H54 (cell line): ENCODE measurements around the gene SSNA1.

Experiments used
- DNase-seq: peaks from one replicate; pipeline ENCODE4 v3.0.0; 2011; ENCODE audit warnings: low spot score, mixed read lengths; ENCODE audit not compliant: insufficient read length
- FAIRE-seq: peaks from 3 replicates; lab custom pipeline; 2011; peaks lifted over from hg19 to GRCh38; lab: Jason Lieb, UNC
- POLR2A ChIP-seq: IDR thresholded peaks from 2 replicates; pipeline ENCODE4 v1.6.1; 2011; ENCODE audit warnings: low read depth, mild to moderate bottlenecking, low read length

Gene SSNA1

DNA sequence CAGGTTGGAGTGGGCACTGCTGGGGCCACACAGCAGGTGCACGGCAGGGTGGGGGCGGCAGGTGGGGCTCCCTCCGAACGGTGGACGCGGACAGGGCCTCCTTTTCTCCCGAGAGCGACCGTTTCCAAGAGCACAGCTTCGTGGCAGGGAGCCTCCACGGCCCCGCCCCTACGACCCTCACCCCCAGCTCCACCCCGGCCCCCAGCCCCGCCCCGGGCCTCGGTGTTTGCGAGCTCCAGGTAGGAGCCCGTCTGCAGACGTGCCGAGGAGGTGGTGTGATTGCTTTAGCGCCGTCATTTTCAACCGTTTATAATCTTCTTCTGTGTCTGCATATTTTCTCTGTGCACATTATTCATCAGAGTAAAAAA is 40.7 kb upstream of the SSNA1 start:
- no peak for FAIRE-seq
- no peak for DNase-seq
- no peak for TF ChIP-seq POLR2A

GRCh38 chr9:137148242-137148641 is 40.2 kb upstream of the SSNA1 start:
- DNase-seq: no peak
- no peak for FAIRE-seq
- TF ChIP-seq POLR2A: no peak

- DNase-seq: no peak
- TF ChIP-seq POLR2A: no peak
- FAIRE-seq: no peak
These were observed 39.8 kb upstream of the SSNA1 start for GRCh38 chr9:137148661-137149060.

DNA sequence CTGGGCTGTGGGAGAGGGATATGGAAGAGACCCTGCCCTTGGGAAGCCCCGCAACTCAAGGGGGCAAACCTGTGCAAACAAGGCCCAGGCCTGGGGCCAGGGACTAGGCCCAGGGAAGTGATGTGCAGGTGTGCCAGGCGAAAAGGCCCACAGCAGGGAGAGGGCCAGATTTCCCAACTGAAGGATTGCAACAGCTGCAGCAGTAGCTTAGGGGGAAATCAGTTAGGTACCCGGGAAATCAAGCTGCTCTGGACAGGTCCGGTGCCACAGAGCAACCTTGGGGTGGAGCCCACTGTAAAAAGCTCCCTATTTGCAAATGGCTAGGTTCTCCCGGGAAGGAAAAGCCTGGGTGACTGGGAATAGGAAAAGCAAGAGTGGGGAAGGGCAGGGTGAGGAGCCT is 39.1 kb upstream of the SSNA1 start:
- no peak for TF ChIP-seq POLR2A
- DNase-seq: no peak
- no peak for FAIRE-seq

DNA sequence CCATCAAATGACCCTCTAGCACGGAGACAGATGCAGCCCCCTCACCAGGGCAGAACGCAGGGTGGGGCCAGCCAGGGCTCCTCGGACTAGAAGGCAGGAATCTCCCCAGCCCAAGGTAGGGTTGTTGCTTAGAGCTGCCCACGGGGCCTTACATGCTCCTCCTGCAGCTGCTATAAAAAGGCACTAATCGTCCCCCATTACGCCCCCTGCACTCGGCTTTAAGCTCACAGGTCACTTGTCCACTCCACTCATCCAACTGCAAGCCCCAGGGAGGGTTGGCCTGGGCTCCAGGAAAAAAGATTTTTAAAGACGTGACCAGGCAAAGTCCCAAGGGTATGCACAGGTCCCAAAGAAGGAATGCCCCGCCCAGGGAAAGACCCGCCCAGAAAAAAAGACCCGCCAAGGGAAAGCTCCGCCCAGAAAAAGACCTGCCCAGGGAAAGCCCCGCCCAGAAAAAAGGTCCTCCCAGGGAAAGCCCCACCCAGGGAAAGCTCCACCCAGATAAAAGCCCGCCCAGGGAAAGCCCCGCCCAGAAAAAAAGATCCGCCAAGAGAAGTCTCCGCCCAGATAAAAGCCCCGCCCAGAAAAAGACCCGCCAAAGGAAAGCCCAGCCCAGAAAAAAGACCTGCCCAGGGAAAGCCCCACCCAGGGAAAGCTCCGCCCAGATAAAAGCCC is 38.4 kb upstream of the SSNA1 start:
- DNase-seq: peak; percentile 96
- no peak for TF ChIP-seq POLR2A
- no peak for FAIRE-seq

DNA sequence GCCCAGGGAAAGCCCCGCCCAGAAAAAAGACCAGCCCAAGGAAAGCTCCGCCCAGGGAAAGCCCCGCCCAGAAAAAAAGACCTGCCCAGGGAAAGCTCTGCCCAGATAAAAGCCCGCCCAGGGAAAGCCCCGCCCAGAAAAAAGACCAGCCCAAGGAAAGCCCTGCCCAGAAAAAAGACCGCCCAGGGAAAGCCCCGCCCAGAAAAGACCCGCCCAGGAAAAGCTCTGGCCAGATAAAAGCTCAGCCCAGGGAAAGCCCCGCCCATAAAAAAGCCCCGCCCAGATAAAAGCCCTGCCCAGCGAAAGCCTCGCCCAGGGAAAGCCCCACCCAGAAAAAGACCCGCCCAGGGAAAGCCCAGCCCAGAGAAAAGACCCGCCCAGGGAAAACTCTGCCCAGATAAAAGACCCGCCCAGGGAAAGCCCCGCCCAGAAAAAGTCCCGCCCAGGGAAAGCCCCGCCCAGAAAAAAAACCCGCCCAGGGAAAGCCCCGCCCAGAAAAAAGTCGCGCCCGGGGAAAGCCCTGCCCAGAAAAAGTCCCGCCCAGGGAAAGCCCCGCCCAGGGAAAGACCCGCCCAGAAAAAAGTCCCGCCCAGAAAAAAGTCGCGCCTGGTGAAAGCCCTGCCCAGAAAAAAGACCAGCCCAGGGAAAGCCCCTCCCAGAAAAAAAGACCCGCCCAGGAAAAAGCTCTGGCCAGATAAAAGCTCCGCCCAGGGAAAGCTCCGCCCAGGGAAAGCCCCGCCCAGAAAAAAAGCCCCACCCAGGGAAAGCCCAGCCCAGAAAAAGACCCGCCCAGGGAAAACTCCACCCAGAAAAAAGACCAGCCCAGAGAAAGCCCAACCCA is 37.6 kb upstream of the SSNA1 start:
- DNase-seq (peak; percentile 95), FAIRE-seq (no peak)
- no peak for TF ChIP-seq POLR2A

DNA sequence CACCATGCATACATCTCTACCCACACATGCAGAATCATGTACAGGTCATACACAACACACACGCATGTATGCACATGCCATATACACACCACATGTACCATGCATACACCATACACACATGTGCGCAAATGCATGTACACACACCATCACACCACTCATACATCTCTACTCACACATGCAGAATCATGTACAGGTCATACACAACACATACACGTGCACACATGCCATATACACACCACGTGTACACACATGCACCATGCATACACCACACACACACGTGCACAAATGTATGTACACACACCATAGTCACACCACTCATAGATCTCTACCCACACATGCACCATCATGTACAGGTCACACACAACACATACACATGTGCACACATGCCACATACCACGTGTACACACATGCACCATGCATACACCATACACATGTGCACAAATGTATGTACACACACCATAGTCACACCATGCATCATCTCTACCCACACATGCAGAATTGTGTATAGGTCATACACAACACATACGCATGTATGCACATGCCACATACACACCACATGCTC is 35.6 kb upstream of the SSNA1 start:
- DNase-seq: no peak
- TF ChIP-seq POLR2A: no peak
- FAIRE-seq: no peak

DNA sequence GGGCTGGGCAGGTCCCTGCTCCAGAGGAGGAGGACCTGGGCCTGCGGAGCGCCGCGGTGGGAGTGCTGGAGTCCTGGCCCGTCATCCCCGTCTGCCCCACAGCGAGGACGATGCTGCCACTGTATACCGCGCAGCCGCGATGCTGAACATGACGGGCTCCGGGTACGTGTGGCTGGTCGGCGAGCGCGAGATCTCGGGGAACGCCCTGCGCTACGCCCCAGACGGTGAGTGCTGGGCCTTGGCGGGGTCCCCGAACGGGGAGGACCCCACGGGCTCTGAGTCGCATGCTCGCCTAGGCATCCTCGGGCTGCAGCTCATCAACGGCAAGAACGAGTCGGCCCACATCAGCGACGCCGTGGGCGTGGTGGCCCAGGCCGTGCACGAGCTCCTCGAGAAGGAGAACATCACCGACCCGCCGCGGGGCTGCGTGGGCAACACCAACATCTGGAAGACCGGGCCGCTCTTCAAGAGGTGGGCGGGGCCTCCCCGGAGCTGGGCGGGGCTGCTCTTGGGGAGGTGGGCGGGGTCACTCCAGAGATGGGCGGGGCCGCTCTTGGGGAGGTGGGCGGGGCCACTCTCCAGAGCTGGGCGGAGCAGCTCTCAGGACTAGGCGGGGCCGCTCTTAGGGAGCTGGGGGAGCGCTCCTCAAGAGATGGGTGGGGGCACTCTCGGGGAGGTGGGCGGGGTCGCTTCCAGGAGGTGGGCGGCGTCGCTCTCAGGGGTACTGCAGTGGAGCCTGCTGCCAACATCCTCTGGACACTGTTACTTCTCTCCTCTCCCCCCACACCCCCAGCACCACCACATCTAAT is 31.7 kb upstream of the SSNA1 start:
- DNase-seq (no peak), FAIRE-seq (no peak)
- no peak for TF ChIP-seq POLR2A

DNA sequence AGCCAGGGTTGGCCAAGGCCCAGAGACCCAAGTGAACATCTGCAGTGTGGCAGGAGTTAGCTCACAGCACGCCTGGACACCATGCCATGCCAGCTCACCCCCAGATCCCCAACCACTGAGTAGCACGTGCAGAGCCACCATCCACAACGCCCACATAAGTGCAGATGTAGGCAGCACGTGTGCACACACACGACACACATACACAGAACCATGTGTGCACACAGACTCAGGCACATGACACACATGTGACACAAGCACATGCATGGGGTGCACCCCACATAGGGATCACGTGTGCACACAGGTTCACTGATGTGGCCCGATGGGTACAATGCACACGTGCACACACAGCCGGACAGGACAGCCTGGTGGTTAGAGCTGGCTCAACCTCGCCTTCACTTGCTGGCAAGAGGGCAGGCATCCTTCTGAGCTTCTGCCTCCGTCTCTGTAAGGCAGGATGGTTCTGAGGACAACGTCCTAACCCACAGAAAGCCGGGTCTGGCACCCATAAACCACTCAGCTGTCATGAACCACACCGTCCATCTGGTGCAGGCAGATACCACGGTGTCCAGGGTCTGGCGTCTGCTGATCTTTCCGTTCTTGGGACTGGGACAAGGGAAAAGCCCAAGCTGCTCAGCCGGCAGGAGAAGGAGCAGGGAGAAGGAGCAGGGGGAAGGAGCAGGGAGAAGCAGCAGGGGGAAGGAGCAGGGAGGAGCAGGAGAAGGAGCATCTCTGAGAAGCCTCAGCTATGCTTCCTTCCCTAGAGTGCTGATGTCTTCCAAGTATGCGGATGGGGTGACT is 30.7 kb upstream of the SSNA1 start:
- DNase-seq (no peak), FAIRE-seq (no peak)
- TF ChIP-seq POLR2A: no peak

GRCh38 chr9:137158625-137159024 is 29.9 kb upstream of the SSNA1 start:
- TF ChIP-seq POLR2A: no peak
- FAIRE-seq (no peak), DNase-seq (no peak)

DNA sequence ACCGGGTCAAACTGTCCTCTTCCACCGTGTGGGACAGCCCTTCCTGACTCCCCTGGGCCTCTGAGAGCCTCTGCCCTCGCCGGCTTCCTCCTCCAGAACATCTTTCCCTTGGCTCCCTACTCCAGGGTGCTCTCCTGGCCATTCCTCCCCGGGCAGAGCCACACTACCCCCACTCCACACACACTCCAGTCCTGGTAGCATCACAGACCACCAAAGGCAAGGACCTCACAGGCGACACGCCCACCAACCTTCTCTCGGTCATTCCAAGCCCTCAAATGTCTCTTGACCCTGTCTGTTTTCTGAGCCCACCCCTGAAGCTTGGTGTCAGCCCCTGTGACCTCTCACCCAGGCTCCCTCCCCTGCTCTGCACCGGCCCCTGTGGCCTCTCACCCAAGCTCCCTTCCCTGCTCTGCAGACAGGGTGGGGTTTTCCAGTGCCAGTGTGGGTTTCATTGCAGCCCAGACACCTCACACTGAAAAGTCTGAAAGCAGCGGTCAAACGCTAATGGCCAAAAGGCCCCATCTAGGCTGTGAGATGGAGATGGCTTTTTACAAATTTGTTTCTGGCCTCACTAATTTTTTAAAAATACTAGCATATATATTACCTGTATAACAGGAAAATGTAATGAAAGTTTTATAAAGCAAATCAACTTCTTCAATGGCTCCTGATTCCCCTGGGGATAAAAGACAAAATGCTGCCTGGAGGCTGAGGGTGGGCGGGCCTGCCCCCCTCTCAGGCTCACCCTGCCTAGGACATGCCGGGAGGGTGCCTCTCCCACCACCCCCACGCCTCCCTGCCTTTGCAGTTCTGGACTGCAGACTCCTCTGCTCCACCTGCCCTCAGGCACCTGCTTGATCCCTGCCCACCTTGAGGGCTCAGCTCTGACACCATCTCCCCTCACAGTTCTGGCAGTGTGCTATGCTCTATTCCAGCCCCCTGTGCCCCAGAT is 29.1 kb upstream of the SSNA1 start:
- no peak for TF ChIP-seq POLR2A
- FAIRE-seq (no peak), DNase-seq (no peak)

GRCh38 chr9:137160054-137160425 is 28.4 kb upstream of the SSNA1 start:
- FAIRE-seq (no peak), DNase-seq (no peak)
- no peak for TF ChIP-seq POLR2A
